Coronary artery (tissue), 2 donors: ENCODE results near the gene MEN1.

Source experiments
- DNase-seq: peaks from one replicate; pipeline ENCODE4 v3.0.0-alpha.2; 2017; ENCODE audit warnings: low spot score
- H3K27ac ChIP-seq, 2 donors: fragments of 200-600 bp; sonication (generic); one replicate each; pipeline ENCODE4 v1.5.1; 2016 to 2019
- H3K4me3 ChIP-seq: fragments of 200-600 bp; sonication (generic); 2 replicates; pipeline ENCODE4 v1.5.1; 2016; ENCODE audit warnings: mild to moderate bottlenecking, moderate library complexity
- TF ChIP-seq, protein P1 (sequence below): fragments of 200-600 bp; sonication (generic); IDR thresholded peaks from one replicate; pipeline ENCODE4 v1.5.1; 2019; ENCODE audit warnings: antibody characterized with exemption

Gene MEN1

GRCh38 chr11:64813826-64814225, 3.5 kb upstream of the MEN1 start:
- H3K27ac ChIP-seq, result no peak overlapping the region
- TF ChIP-seq, protein P1, sequence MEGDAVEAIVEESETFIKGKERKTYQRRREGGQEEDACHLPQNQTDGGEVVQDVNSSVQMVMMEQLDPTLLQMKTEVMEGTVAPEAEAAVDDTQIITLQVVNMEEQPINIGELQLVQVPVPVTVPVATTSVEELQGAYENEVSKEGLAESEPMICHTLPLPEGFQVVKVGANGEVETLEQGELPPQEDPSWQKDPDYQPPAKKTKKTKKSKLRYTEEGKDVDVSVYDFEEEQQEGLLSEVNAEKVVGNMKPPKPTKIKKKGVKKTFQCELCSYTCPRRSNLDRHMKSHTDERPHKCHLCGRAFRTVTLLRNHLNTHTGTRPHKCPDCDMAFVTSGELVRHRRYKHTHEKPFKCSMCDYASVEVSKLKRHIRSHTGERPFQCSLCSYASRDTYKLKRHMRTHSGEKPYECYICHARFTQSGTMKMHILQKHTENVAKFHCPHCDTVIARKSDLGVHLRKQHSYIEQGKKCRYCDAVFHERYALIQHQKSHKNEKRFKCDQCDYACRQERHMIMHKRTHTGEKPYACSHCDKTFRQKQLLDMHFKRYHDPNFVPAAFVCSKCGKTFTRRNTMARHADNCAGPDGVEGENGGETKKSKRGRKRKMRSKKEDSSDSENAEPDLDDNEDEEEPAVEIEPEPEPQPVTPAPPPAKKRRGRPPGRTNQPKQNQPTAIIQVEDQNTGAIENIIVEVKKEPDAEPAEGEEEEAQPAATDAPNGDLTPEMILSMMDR, result no peak
- no peak overlapping the region for H3K4me3 ChIP-seq
- no peak for DNase-seq

DNA sequence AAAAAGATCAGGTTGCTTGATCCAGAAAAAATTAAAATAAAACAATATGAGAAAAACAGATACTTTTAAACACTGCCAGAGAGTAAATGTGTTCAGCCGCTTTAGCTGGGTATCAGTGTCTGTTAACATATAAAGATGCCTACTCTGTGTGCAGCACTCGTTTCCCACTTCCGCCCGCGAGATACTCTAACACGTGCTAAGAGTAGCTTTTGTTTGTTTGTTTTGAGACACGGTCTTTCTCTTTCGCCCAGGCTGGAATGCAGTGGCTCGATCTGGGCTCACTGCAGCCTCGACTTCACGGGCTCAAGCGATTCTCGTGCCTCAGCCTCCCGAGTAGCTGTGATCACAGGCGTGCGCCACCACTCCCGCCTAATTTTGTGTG, 531 bp upstream of the MEN1 start:
- Histone ChIP-seq H3K27ac (peak overlapping the region in 1 of 2 donors; percentile 77), H3K4me3 (peak overlapping the region; percentile 91)
- TF ChIP-seq, protein P1, result no peak
- no peak for DNase-seq

- no peak for DNase-seq
- TF ChIP-seq, protein P1, result no peak
- peak overlapping the region; percentile 91 for H3K4me3 ChIP-seq
- peak overlapping the region; percentile 77 to 78 for H3K27ac ChIP-seq
Measured at GRCh38 chr11:64809781-64810241, 540 bp downstream of the MEN1 start.

- Histone ChIP-seq H3K4me3 (no peak overlapping the region), H3K27ac (no peak overlapping the region)
- no peak for DNase-seq
- TF ChIP-seq, protein P1, result no peak
Measured at GRCh38 chr11:64805481-64805880, 4.9 kb downstream of the MEN1 start.

DNA sequence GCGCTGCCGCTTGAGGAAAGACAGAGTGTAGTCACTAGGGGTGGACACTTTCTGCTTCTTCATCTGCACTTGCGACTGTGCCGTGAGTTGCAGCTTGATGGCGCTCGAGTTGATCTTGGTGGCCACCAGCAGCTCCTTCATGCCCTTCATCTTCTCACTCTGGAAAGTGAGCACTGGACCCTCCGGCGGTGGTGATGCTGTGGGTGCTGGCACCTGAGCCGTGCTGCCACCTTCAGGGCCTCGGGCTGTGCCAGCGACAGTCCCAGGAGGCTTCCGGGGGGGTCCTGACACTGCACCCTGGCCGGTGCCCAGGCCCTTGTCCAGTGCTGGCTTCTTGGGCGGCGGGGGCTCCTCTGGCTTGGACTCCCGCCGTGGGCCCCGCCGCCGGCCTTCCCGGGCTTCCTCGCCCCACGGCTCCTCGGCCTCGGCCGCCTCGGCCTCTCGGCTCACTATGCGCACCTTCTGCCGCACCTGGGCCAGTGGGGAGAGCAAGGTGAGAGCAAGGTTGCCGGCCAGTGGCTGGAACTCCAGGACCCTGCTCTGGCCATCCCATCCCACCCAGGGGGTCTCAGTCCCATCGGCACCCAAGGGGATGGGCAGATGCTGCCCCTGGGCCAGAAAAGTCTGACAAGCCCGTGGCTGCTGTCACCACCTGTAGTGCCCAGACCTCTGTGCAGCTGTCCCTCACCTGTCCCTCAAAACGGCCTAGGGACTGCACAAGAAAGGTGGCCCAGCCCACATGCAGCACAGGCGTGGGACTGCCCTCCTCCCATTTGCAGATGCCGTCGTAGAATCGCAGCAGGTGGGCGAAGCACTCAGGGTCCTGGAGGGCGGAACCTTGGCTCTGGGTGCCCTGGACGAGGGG, 5.8 kb downstream of the MEN1 start:
- TF ChIP-seq, protein P1, result no peak
- H3K27ac ChIP-seq, result peak overlapping the region; percentile 92 to 95
- peak overlapping the region; percentile 89 for H3K4me3 ChIP-seq
- DNase-seq, result no peak

GRCh38 chr11:64803846-64804345, 6.5 kb downstream of the MEN1 start:
- peak overlapping the region; percentile 89 for H3K4me3 ChIP-seq
- TF ChIP-seq, protein P1, result no peak
- H3K27ac ChIP-seq, result peak overlapping the region; percentile 92 to 95
- DNase-seq, result no peak
